HG02759 (cell line): ENCODE measurements around the gene C22orf39.
A peak's percentile ranks its signal among the peaks of the same experiment; 100 is the strongest.
"Not testable (repeated sequence)": the region's sequence is repeated elsewhere in the genome, so short reads cannot be mapped to it uniquely, and the experiment has no call there.

Experiments
- ATAC-seq: cut with Tn5 transposase; IDR thresholded peaks from one replicate; pipeline ENCODE4 v1.9.1; 2021; ENCODE audit warnings: mild to moderate bottlenecking, moderate library complexity; ENCODE audit not compliant: unreplicated experiment

C22orf39 gene

DNA sequence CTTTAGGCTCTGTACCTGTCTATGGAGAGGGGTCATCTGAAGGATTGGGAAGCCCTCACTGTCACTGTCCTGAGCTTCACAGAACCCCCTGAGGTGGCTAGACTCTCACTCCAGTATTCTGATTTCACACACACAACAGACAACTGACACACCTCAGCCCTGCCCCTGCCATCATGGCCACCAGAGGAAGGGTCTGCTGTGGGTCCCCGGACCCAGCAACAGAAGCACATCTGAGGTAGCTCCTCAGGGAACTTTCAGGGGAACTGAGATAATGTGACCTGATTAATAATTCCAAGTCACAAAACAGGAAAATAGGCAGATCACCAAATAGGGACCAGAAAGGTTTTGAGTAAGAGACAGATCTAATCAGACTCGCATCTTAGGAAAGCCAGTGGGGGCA lies 7.5 kb upstream of the C22orf39 start:
- ATAC-seq = no peak

DNA sequence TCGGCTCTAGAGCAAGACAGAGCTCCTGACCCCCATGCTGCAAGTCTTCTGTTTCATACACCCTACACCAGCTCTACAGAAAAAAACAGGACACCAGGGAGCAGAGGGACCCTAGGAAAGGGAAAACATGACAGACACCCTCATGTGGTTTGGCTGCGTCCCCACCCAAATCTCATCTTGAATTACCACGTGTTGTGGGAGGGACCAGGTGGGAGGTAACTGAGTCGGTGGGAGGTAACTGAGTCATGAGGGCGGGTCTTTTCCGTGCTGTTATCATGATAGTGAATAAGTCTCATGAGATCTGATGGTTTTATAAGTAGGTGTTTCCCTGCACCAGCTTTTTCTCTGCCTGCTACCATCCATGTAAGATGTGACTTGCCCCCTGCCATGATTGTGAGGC lies 6.6 kb upstream of the C22orf39 start:
- ATAC-seq = no peak

DNA sequence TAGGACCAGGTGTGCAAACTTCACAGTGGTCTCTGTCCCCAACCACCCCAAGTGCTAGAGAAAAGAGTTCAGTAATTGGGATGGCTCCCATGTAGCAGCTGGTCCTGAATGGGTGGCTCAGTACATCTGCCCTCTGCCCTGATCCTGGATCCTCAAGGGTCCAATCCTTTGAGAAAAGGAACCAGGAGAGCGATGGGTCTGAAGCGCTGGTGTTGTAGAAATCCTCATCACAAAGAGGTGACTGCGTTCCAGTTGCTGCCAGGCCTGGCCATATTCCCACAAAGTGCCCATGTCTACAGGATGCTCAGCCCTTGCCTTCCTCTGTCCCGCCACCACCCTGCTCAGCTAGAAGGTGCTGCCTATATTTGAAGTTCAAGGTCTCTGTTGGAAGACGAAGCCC lies 6.2 kb upstream of the C22orf39 start:
- no peak for ATAC-seq

DNA sequence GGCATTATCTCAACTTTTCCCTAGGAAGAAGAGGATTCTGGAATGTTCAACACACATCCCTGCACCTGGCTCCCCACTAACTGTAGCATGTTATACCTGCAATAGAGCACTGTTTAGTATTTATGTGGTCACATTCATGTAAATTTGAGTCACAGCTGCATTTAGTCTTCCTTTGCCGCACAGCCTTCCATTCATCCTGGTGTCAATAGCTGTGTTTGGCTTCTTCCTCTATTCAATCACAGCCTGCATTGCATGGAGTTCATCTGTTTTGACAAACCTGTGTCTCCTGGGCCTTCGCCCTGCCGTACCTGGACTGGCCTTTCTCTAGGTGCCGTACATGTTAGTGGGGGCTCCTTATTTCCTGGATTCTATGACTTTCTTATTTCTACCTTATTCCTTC lies 4.1 kb upstream of the C22orf39 start:
- no peak for ATAC-seq

DNA sequence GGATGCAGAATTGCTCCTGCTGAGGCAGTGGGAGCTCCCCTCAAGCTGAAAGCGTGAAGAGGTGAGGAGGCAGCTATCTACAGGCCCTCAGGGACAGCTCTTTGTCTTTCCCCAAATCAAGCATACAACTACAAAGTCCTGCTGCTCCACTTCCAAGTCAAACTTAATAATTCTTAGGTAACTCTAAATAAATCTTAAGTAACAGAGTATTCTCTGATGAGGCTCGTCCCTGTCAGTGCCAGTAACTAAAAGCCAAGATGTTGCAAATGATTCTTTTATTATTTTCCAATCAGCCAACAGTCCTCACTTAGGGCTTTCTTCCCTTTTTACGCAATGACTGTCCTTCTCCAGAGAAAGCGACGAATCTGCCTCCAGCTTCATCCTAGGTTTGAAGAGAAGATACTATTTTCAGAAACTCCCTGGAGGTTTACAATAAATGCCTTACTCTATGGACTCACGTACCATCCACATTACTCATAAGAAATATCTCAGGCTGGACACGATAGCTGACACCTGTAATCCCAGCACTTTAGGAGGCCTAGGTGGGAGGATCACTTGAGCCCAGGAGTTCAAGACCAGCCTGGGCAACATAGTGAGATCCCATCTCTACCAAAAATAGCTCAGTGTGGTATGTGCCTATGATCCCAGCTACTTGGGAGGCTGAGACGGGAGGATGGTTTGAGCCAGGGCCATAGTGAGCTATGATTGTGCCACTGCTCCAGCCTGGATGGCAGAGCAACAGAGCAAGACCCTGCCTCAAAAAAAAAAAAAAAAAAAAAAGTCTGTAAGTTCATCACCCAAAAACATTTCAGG lies 3.1 kb upstream of the C22orf39 start:
- no peak for ATAC-seq

DNA sequence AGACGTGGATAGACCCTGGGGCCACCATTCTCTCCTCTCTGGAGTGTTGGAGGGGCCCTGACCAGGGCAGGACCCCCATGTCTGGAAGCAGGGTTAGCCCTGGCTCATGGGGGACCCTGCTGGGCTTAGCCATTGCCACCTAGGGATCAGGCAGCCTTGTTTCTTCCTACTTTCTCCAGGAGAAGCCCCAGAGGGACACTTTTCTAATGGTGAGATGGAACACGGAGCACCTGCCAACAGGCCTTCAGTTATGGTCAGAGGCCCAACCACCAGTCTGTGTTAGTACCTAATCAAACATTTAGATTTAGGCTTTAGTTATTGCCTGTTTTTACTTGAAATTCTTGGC lies 1.9 kb upstream of the C22orf39 start:
- ATAC-seq = no peak

DNA sequence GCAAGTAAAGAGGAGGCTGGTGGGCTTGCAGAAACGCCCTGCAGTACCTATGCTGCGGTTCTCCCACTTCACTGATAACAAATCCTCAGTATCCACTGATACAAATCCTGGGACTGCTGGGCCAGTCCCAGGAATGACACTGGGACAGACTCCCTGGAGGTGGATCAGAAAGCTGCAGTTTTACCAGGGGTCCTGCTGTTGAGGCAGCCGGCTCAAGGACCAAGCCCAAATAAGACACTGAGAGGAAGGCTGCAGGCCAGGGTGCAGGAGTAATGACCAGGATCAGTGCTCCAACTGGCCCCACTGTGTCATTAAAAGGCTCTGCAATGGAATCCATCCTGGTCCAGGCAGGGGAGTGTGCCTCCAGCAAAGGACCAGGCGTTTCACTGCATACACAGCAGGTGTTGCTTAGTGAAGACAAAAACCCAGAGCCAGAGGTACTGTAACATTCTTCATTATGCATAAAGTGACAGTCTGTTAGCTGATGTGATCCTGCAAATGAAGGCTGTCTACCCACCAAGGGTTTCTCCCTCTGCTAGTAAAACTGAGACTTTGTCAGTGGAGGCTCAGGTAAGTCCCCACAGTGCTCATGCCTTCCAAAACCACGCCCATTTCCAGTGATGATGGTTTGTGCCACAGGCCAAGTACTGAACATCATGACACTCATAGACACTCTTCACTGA lies 1.4 kb upstream of the C22orf39 start:
- peak; percentile 30 for ATAC-seq

DNA sequence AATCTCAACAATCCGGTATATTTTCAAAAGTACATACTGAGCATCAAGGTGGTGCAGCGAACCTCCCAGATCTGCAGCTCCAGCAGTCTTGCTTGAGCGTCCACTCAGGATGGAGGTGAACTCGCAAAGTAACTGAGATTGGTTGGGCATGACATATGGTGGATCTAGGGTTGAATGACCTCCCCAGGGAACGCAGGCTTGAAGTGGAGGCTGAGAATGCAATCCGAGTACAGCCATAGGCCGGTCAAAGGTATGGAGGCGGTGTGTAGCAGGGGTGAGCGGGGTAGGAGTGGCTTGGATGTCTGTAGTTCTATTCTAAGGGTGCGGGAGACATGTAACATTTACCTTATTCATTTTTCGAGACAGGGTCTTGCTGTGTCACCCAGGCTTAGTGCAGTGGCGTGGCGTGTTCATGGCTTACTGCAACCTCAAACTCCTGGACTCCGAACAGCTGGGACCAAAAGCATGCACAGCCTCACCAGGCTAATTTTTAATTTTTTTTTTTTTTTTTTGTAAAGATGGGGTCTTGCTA lies 631 bp upstream of the C22orf39 start:
- peak; percentile 39 for ATAC-seq

DNA sequence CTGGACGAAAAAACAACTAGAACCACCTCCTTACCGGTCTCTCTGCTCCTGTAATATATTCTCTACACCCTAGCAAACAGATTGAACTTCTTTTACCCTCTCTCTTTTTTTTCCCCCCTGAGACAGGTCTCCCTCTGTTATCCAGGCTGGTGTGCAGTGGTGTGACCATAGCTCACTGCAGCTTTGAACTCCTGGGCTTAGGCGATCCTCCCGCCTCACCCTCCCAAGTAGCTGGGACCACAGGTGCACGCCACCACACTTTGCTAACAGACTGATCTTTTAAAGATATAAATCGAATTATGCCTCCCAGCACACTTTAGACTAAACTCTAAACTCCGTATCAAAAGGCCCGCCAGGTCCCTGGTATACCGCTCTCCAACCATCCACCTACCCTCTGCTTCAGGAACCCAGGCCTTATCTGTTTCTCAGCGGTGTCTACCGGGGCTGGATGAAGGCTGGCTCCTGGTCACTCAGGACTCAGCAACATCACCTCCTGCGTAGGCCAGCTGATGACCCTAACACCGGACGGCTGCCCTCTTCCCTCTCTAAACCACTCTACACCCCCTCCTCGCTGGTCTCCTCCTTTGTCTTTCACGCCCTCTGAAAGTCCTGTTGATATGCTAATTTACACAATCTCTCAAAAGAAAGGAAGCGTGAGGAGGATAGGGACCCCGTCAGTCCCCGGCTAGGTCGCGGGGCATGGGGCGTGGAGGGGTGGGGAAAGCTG lies 745 bp downstream of the C22orf39 start:
- ATAC-seq = peak; percentile 1

DNA sequence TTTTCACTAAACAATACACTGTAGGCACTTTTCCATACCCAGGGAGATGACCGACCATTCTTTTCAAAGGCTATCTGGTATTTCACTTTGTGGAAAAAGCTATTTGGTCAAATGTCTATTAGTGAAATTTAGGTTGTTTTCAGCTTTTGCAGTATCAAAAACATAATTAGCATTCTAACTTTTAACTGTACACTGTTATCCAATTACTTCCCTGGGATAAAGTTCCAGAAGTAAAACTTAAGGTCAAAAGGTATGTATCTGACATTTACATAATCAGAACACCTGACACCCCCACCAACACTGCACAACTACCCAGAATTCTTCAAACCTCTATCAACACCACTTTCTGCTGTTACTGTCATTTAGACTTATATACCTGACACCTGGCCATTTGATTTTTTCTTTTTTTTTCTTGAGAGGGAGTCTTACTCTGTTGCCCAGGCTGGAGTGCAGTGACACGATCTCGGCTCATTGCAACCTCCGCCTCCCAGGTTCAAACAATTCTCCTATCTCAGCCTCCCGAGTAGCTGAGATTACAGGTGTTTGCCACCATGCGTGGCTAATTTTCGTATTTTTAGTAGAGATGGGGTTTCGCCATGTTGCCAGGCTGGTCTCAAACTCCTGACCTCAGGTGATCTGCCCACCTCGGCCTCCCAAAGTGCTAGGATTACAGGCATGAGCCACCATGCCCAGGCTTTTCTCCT lies 2.1 kb downstream of the C22orf39 start:
- not testable (repeated sequence) for ATAC-seq

DNA sequence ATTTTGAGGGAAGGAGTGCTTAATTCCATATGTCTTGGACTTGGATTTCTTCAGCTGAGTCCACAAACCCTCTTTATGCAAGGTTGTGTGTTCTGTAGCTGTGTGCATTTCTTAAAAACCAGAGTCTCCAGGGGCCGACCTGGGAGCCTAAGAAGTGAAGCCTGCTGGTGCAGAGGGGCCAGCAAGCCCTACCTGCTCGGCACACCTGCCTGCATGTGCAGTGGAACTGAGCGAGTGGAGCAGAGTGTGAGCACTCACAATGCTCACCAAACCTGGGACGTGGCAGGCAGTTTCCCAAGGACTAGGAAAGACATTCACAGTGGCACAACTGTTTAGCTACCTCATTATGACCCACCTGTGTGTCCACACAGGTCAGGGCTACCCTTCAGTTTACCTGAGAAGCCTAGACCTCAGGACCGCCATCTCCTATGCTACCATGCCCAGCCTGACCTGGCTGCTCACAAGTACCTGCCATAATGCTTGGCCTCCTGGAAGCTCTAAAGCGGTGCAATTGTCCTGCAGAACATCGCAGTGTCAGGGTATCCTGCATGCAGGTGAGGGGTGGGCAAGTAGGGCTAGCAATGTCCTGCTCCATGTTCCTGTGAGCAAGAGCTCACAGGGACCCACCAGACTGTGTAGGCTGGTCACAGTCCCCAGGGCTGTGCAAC lies 3.8 kb downstream of the C22orf39 start:
- no peak for ATAC-seq

DNA sequence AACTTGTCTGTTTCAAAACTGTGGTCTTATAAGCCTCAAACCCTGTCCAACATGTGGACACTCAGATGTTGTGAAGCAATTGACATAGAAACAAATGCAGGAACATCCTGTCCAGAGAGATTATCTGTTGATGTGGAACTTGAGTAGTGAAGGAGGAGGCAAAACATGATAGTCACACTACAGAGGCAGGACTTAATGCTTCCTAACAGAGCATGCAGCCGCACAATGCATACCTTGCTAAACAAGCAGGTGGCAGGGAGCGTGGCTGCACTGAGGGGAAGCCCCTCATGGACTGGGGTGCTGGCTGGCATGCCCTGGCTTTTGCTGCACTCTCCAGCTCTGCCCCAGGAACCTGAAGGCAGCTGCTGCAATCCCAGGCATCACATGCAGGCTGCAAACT lies 5.3 kb downstream of the C22orf39 start:
- no peak for ATAC-seq

DNA sequence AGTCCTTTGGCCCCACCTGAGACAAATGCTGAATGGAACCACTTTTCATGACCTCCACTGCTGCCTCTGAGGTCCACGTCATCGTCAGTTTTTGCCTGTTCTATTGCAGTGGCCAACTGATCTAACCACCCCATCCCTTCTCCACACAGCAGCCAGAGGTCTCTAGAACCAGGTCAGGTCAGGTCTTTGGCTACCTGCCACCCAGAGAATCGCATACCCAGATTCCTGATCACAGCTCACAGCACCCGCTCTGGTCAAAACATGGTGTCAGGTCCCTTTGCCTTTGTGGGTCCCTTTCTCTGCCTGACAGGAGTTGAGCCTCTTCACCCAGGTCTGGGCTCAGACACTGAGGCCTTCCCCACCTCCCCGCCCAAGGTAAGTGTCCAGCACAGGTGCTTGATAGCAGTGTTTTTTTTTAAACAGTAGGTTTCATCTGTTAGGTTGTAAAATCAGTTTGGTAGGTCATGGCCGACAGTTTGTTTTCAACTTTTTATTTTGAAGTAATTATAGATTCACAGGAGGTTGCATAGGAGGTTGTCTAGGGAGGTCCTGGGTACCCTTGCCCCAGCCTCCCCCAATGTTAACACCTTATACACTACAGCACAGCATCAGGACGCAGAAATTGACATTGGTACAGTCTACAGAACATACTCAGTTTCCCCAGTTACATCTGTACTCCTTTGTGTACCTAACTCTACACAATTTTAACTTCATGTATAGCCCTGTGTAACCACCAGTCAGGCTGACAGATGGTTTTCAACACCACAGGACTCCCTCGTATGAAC lies 6.9 kb downstream of the C22orf39 start:
- no peak for ATAC-seq

DNA sequence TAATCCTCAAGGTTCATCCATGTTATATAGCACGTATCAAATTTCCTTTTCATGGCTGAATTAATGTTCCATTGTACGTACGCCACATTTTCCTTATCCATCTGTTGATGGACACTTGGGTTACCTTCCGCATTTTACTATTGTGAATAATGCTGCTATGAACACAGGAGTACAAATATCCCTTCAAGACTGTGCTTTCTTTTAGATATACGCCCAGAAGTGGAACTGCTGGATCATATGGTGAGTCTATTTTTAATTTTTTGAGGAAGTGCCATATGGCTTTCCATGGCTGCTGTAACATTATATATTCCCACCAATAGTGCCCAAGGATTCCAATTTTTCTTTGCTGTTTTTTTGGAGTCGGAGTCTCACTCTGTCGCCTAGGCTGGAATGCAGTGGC lies 9.2 kb downstream of the C22orf39 start:
- no peak for ATAC-seq

DNA sequence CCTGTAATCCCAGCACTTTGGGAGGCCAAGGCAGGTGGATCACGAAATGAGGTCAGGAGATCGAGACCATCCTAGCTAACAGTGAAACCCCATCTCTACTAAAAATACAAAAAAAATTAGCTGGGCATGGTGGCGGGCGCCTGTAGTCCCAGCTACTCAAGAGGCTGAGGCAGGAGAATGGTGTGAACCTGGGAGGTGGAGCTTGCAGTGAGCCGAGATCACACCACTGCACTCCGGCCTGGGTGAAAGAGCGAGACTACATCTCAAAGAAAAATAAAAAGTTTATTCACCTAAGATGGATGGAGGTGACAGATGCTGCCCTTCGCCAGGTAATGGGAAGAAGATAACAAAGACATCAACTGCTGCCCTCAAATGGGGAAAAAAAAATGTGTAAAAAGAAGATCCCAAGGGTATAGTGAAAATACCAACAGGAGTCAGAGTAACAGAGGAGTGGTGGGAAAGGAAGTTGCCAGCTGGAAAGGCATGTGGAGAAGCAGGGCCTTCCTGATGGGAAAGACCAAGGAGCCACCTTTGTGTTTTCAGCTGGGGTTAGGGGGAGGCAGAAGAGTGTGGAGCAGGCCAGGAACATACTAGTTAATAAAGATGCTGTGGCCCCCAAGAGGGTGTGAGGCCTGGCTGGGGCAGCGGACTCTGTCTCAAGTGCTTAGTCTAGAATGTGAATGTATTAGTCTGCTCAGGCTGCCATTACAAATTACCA lies 10.9 kb downstream of the C22orf39 start:
- not testable (repeated sequence) for ATAC-seq

DNA sequence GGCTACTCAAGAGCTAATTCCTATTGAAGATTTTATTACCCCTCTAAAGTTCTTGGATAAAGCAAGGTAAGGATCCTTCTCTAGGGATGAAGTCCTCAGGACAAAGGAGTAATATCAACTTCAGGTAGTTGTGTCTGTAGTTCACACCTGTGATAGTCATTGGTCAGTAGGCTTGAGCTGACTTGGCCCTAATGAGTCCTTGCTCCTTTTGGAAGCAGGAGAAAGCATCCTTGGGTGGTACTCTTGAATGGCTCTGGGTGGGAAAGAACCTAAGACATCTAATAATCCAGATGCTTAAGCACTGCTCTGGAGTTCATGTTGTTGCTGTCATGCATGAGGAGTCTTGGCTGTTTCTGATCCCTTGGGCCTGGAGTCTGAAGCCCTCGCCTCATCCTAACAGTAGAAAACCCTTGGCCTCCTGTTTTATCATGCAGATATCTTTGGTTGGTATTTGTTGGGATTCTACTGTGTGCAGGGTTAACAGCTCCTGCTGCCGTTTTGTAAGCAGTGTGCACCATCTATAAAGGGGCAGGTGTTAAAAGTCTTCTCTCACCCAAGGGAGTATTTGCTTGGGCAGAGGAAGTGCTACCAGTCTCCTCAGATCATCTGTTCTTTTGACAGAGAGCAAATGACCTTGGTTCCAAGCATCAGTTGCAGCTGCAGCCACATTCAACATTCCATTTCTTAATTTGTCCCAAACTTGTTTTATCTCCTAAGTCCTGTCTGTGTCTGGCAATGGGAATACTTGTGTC lies 12.5 kb downstream of the C22orf39 start:
- ATAC-seq = no peak

DNA sequence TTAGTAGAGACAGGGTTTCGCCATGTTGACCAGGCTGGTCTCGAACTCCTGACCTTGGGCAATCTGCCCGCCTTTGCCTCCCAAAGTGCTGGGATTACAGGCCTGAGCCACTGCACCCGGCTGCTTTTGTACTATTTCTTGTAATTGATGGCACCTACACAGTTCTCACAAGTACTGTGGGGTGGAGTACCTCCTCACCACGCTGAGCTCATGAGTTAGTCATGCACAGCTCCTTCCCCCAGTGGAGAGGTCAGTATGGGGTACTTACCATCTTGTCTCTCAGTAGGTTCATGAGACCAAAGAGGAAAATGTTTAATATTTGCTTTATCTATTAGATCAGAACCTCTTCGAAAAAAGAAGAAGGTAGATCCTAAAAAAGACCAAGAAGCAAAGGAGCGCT lies 13.1 kb downstream of the C22orf39 start:
- ATAC-seq = no peak

DNA sequence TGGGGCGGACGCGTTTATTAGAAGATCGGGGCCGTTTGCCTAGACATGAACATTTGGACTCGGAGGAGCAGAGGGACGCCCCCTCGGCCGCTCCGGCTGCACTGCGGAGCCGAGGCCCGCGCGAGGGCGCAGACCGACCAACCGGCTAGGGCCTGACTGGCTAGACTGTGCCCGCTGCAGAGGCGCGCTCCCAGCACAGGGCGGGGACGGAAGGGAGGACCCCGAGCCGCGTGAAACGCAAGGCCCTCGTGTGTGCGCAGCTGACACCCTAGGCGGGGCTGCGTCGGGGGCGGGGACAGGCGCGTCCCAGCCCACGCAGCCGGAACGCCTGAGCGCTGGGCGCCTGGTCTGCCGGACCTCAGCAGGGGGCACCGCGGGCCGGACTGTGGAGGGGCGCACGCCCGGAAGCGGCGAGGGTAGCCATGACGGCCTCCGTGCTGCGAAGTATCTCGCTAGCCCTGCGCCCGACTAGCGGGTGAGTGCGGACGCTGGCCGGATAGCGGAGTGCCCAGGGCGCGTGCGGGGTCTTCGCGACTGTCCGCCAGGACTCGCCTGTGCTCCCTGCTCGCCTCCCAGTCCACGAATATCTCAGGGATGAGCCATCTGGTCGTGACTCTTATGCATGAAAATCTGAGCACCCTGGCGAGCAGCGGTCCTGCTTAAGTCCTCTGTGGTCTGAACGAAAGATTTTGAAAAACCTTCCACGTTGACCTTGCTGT lies 15.2 kb downstream of the C22orf39 start, which contains the start of gene MRPL40:
MRPL40 (plus strand) TSS at position 413 of the 719 bp plus-strand sequence; CDS start at position 423, 10 bp downstream.
- ATAC-seq = peak; percentile 81
